IMR-90 (cell line): ENCODE measurements around the gene PTCH1. TPM values are rescaled to one million over a fixed set of nuclear protein-coding genes. Genes with fewer than 3 reads are reported as not detected.

Experiments
- ATAC-seq: fragments of 200-7000 bp; cut with Tn5 transposase; 2 replicates; pipeline ENCODE4 v1.9.1; 2020; ENCODE audit warnings: low read depth, mild to moderate bottlenecking, moderate library complexity
- BruUV-seq: library from RNA; stranded (reverse); fragments of 400-500 nt; replicated peaks from 2 replicates; lab custom pipeline; 2021; lab: Mats Ljungman, UMichigan
- CTCF ChIA-PET: fragments of 300-600 bp; formaldehyde crosslinking; extraction: SDS; loops from one replicate; lab custom pipeline; 2021; ENCODE audit warnings: antibody characterized with exemption; lab: Yijun Ruan, JAX
- POLR2A ChIA-PET: fragments of 300-600 bp; sonication (Branson Sonifier 250); formaldehyde crosslinking; loops from one replicate; lab custom pipeline; 2022; ENCODE audit warnings: antibody characterized with exemption; ENCODE audit not compliant: unreplicated experiment; lab: Charles Lee
- DNase-seq: peaks from one replicate; pipeline ENCODE4 v3.0.0; 2013
- H2AFZ ChIP-seq: replicated peaks from 2 replicates; pipeline ENCODE3; 2013; ENCODE audit warnings: low read length, mild to moderate bottlenecking; ENCODE audit not compliant: poor library complexity
- H2AK5ac ChIP-seq: 2 replicates; pipeline ENCODE4 v1.6.1; 2013; ENCODE audit warnings: low read depth, low read length, inconsistent platforms
- H2AK9ac ChIP-seq: replicated peaks from 2 replicates; pipeline ENCODE3; 2013; ENCODE audit warnings: mild to moderate bottlenecking, low read depth, low read length, moderate library complexity; ENCODE audit not compliant: poor library complexity
- H2BK120ac ChIP-seq: 2 replicates; pipeline ENCODE4 v1.6.1; 2013; ENCODE audit warnings: low read depth, low read length, inconsistent platforms
- H2BK15ac ChIP-seq: 3 replicates; pipeline ENCODE4 v1.6.1; 2013; ENCODE audit warnings: low read depth, low read length, inconsistent platforms
- H2BK20ac ChIP-seq: 2 replicates; pipeline ENCODE4 v1.6.1; 2013; ENCODE audit warnings: low read depth, mild to moderate bottlenecking, inconsistent platforms, low read length, moderate library complexity
- H2BK5ac ChIP-seq: 2 replicates; pipeline ENCODE4 v1.6.1; 2013; ENCODE audit warnings: mild to moderate bottlenecking, low read depth, low read length, inconsistent platforms; ENCODE audit not compliant: poor library complexity, severe bottlenecking
- H3K14ac ChIP-seq: replicated peaks from 2 replicates; pipeline ENCODE4 v1.6.1; 2013; ENCODE audit warnings: low read depth, low read length, inconsistent platforms
- H3K18ac ChIP-seq: 2 replicates; pipeline ENCODE4 v1.6.1; 2013; ENCODE audit warnings: low read depth, low read length, control low read depth
- H3K23ac ChIP-seq: 2 replicates; pipeline ENCODE4 v1.6.1; 2013; ENCODE audit warnings: low read depth, low read length, inconsistent platforms
- H3K27ac ChIP-seq: 2 replicates; pipeline ENCODE4 v1.5.1; 2013; ENCODE audit warnings: mild to moderate bottlenecking, control low read depth, low read length; ENCODE audit not compliant: insufficient read depth
- H3K27me3 ChIP-seq: 2 replicates; pipeline ENCODE4 v1.6.1; 2013; ENCODE audit warnings: low read length; ENCODE audit not compliant: control insufficient read depth, insufficient read depth
- H3K36me3 ChIP-seq: 2 replicates; pipeline ENCODE4 v1.6.1; 2013; ENCODE audit warnings: low read length, mixed read lengths; ENCODE audit not compliant: control insufficient read depth, insufficient read depth
- H3K4ac ChIP-seq: 2 replicates; pipeline ENCODE4 v1.6.1; 2013; ENCODE audit warnings: low read depth, low read length, inconsistent platforms
- H3K4me1 ChIP-seq: 2 replicates; pipeline ENCODE4 v1.6.1; 2013; ENCODE audit warnings: low read length, mixed read lengths; ENCODE audit not compliant: control insufficient read depth, insufficient read depth
- H3K4me2 ChIP-seq: 2 replicates; pipeline ENCODE4 v1.6.1; 2013; ENCODE audit warnings: low read depth, mild to moderate bottlenecking, control low read depth, low read length, moderate library complexity
- H3K4me3 ChIP-seq: 2 replicates; pipeline ENCODE4 v1.5.1; 2013; ENCODE audit warnings: low read depth, mild to moderate bottlenecking, control low read depth, low read length, moderate library complexity; ENCODE audit not compliant: insufficient read depth
- H3K56ac ChIP-seq: 2 replicates; pipeline ENCODE4 v1.6.1; 2013; ENCODE audit warnings: low read length, inconsistent platforms; ENCODE audit not compliant: insufficient read depth; ENCODE audit errors: extremely low read depth
- H3K79me1 ChIP-seq, 2 experiments: 2 replicates each; pipeline ENCODE4 v1.6.1; 2013; ENCODE audit warnings: low read length in 2 of 2, inconsistent platforms in 1 of 2, low read depth in 1 of 2
- H3K9ac ChIP-seq: 2 replicates; pipeline ENCODE4 v1.6.1; 2013; ENCODE audit warnings: low read depth, low read length, control low read depth
- H3K9me1 ChIP-seq: 2 replicates; pipeline ENCODE4 v1.6.1; 2013; ENCODE audit warnings: low read length, inconsistent platforms; ENCODE audit not compliant: insufficient read depth
- H3K9me3 ChIP-seq: 2 replicates; pipeline ENCODE4 v1.6.1; 2013; ENCODE audit warnings: low read length; ENCODE audit not compliant: control insufficient read depth, insufficient read depth
- H4K20me1 ChIP-seq: 2 replicates; pipeline ENCODE4 v1.6.1; 2013; ENCODE audit warnings: low read length, inconsistent platforms; ENCODE audit not compliant: insufficient read depth
- H4K5ac ChIP-seq: 2 replicates; pipeline ENCODE4 v1.6.1; 2013; ENCODE audit warnings: mild to moderate bottlenecking, low read depth, low read length, control low read depth
- H4K8ac ChIP-seq, 2 experiments: 2 replicates each; pipeline ENCODE4 v1.6.1; 2013; ENCODE audit warnings: low read depth in 2 of 2, low read length in 2 of 2, control low read depth in 1 of 2, inconsistent platforms in 1 of 2
- H4K91ac ChIP-seq: 2 replicates; pipeline ENCODE4 v1.6.1; 2013; ENCODE audit warnings: low read depth, low read length, inconsistent platforms; ENCODE audit not compliant: insufficient read depth
- BHLHE40 ChIP-seq: fragments of 150-350 bp; IDR thresholded peaks from 2 replicates; pipeline ENCODE4 v1.6.1; 2016; ENCODE audit warnings: mild to moderate bottlenecking, low read depth, low read length
- CEBPB ChIP-seq: IDR thresholded peaks from 2 replicates; pipeline ENCODE4 v1.6.1; 2012; ENCODE audit warnings: low read depth, low read length, improper control_type of control experiment
- FOS ChIP-seq: fragments of 150-350 bp; IDR thresholded peaks from 2 replicates; pipeline ENCODE4 v1.6.1; 2016; ENCODE audit warnings: low read depth, low read length
- MAFK ChIP-seq: IDR thresholded peaks from 2 replicates; pipeline ENCODE4 v1.6.1; 2012; ENCODE audit warnings: low read depth, low read length, improper control_type of control experiment
- MAZ ChIP-seq: IDR thresholded peaks from 2 replicates; pipeline ENCODE4 v1.6.1; 2012; ENCODE audit warnings: low read depth, mild to moderate bottlenecking, low read length, improper control_type of control experiment, moderate library complexity, borderline replicate concordance
- MXI1 ChIP-seq: IDR thresholded peaks from 2 replicates; pipeline ENCODE4 v1.6.1; 2012; ENCODE audit warnings: low read depth, mild to moderate bottlenecking, low read length, moderate library complexity, borderline replicate concordance
- NFE2L2 ChIP-seq: fragments of 150-350 bp; IDR thresholded peaks from 2 replicates; pipeline ENCODE4 v1.6.1; 2016; ENCODE audit warnings: low read depth, mild to moderate bottlenecking, low read length
- POLR2A ChIP-seq: IDR thresholded peaks from 2 replicates; pipeline ENCODE4 v1.6.1; 2012; ENCODE audit warnings: mild to moderate bottlenecking, low read depth, low read length
- RAD21 ChIP-seq: IDR thresholded peaks from 2 replicates; pipeline ENCODE4 v1.6.1; 2012; ENCODE audit warnings: low read length, improper control_type of control experiment
- RCOR1 ChIP-seq: IDR thresholded peaks from 2 replicates; pipeline ENCODE4 v1.6.1; 2012; ENCODE audit warnings: mild to moderate bottlenecking, low read length, improper control_type of control experiment; ENCODE audit not compliant: insufficient replicate concordance
- RFX5 ChIP-seq: IDR thresholded peaks from 2 replicates; pipeline ENCODE4 v1.8.0; 2012; ENCODE audit warnings: low read depth, mild to moderate bottlenecking, low read length, moderate library complexity
- SMC3 ChIP-seq: fragments of 150-350 bp; IDR thresholded peaks from 2 replicates; pipeline ENCODE4 v1.6.1; 2016; ENCODE audit warnings: low read depth, mild to moderate bottlenecking, antibody characterized with exemption, low read length, moderate library complexity
- USF2 ChIP-seq: fragments of 150-350 bp; IDR thresholded peaks from 2 replicates; pipeline ENCODE4 v1.6.1; 2017; ENCODE audit warnings: mild to moderate bottlenecking, antibody characterized with exemption, low read length, low read depth
- WGBS, 2 experiments: methylation state at CpG; one replicate each; pipeline versions ENCODE4 v1.1.5 to v1.1.7; 2013; ENCODE audit warnings: missing lambda C conversion rate in 2 of 2; ENCODE audit not compliant: insufficient read length in 1 of 2; ENCODE audit errors: extremely low coverage in 2 of 2; 5-methylcytosine and 5-hydroxymethylcytosine counted together
- dilution Hi-C: fragments of 300-500 bp; cut with HindIII; formaldehyde crosslinking; loops from one replicate; pipeline ENCODE4 v1.14.3; 2018; ENCODE audit warnings: low sequenced_read_pairs; ENCODE audit not compliant: unreplicated experiment
- in situ Hi-C: fragments of 300-500 bp; cut with MboI; formaldehyde crosslinking; loops from 3 replicates; pipeline ENCODE4 v1.14.3; 2019; ENCODE audit warnings: low sequenced_read_pairs, inconsistent platforms, mixed read lengths
- intact Hi-C: fragments of 100-400 bp; cut with micrococcal nuclease; formaldehyde crosslinking; loops from 2 replicates; pipeline ENCODE4 v1.10.0; 2022
- polyA plus RNA-seq, 3 experiments: library from polyadenylated mRNA; depleted of rRNA; stranded (reverse); fragments of >200 nt; gene quantifications; 2 replicates each; pipeline ENCODE4 v1.2.3, GENCODE V29; 2012; ENCODE audit warnings: low replicate concordance in 1 of 3
- total RNA-seq: library from RNA; depleted of rRNA; stranded (reverse); fragments of >200 nt; gene quantifications from 2 replicates; pipeline ENCODE4 v1.2.3, GENCODE V29; 2012
- TF ChIP-seq, protein P1 (sequence below): fragments of 150-350 bp; IDR thresholded peaks from 2 replicates; pipeline ENCODE4 v1.6.1; 2016; ENCODE audit warnings: low read depth, mild to moderate bottlenecking, low read length, moderate library complexity, borderline replicate concordance
- TF ChIP-seq, protein P2 (sequence below): conservative IDR thresholded peaks from 2 replicates; pipeline ENCODE4 v1.5.1; 2012; ENCODE audit warnings: mild to moderate bottlenecking, low read depth, low read length, improper control_type of control experiment

Gene PTCH1
- total and polyA plus RNA-seq, 2 of the 4 experiments (the other 2 are of a cell fraction): 4.1 to 5.0 TPM

GRCh38 chr9:95482621-95483020, 34.1 kb downstream of the PTCH1 start:
- Histone ChIP-seq H2AFZ (no peak overlapping the region), H2AK9ac (no peak overlapping the region), H3K36me3 (peaks cover 26% of the 10 kb centered on the region), H3K4me1 (peaks cover 3% of the 10 kb centered on the region; the same call in 1 of the 2 replicates), H3K23ac (no peak overlapping the region), H3K56ac (no peak overlapping the region), H3K4ac (no peak overlapping the region), H4K5ac (no peak overlapping the region), H3K18ac (no peak overlapping the region), H3K27ac (no peak overlapping the region), H2BK120ac (no peak overlapping the region), H3K14ac (no peak overlapping the region), H4K20me1 (peaks cover 19% of the 10 kb centered on the region), H2BK5ac (no peak overlapping the region), H3K9me1 (peaks cover 17% of the 10 kb centered on the region), H2BK15ac (no peak overlapping the region), H3K27me3 (no peaks in the 10 kb centered on the region), H4K8ac (no peak overlapping the region), H4K91ac (no peak overlapping the region), H2AK5ac (no peak overlapping the region), H2BK20ac (no peak overlapping the region), H3K4me3 (no peak overlapping the region), H3K4me2 (no peak overlapping the region), H3K9ac (no peak overlapping the region), H3K9me3 (no peaks in the 10 kb centered on the region), H3K79me1 (peaks cover 4 to 30% of the 10 kb centered on the region in 2 experiments; a peak in 3 of 4 replicates)
- ChIA-PET CTCF (no interaction called here), POLR2A (no interaction called here)
- intact Hi-C loops (no loop called here), in situ Hi-C loops (no loop called here), dilution Hi-C loops (no loop called here)
- TF ChIP-seq FOS: no peak
- no peak for TF ChIP-seq USF2
- TF ChIP-seq MAFK: no peak
- TF ChIP-seq, protein P1, sequence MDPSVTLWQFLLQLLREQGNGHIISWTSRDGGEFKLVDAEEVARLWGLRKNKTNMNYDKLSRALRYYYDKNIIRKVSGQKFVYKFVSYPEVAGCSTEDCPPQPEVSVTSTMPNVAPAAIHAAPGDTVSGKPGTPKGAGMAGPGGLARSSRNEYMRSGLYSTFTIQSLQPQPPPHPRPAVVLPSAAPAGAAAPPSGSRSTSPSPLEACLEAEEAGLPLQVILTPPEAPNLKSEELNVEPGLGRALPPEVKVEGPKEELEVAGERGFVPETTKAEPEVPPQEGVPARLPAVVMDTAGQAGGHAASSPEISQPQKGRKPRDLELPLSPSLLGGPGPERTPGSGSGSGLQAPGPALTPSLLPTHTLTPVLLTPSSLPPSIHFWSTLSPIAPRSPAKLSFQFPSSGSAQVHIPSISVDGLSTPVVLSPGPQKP: no peak
- no peak for TF ChIP-seq RCOR1
- no peak for TF ChIP-seq MXI1
- no peak for TF ChIP-seq RFX5
- no peak for TF ChIP-seq MAZ
- TF ChIP-seq BHLHE40: no peak
- TF ChIP-seq CEBPB: no peak
- no peak for TF ChIP-seq SMC3
- no peak for TF ChIP-seq NFE2L2
- TF ChIP-seq, protein P2, sequence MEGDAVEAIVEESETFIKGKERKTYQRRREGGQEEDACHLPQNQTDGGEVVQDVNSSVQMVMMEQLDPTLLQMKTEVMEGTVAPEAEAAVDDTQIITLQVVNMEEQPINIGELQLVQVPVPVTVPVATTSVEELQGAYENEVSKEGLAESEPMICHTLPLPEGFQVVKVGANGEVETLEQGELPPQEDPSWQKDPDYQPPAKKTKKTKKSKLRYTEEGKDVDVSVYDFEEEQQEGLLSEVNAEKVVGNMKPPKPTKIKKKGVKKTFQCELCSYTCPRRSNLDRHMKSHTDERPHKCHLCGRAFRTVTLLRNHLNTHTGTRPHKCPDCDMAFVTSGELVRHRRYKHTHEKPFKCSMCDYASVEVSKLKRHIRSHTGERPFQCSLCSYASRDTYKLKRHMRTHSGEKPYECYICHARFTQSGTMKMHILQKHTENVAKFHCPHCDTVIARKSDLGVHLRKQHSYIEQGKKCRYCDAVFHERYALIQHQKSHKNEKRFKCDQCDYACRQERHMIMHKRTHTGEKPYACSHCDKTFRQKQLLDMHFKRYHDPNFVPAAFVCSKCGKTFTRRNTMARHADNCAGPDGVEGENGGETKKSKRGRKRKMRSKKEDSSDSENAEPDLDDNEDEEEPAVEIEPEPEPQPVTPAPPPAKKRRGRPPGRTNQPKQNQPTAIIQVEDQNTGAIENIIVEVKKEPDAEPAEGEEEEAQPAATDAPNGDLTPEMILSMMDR: no peak
- TF ChIP-seq RAD21: no peak
- no peak for TF ChIP-seq POLR2A
- WGBS, 2 experiments: no CpG with 5 or more reads among the region's 3 CpGs
- ATAC-seq (no peak), DNase-seq (no peak)
- BruUV-seq: no TSS peak
